Fibroblast of pulmonary artery (primary cell): ENCODE data around the gene KRT74.
A peak's percentile ranks its signal among the peaks of the same experiment; 100 is the strongest.

Experiments
- DNase-seq: peaks from one replicate; pipeline ENCODE4 v3.0.0-alpha.2; 2010; ENCODE audit warnings: low read depth
- H3K4me3 ChIP-seq: replicated peaks from 2 replicates; pipeline ENCODE4 v1.5.1; 2011; ENCODE audit warnings: low read depth, mild to moderate bottlenecking, control low read depth, low read length, moderate library complexity
- CTCF ChIP-seq: IDR thresholded peaks from 2 replicates; pipeline ENCODE4 v1.5.1; 2011; ENCODE audit warnings: mild to moderate bottlenecking, control low read depth, low read length, inconsistent platforms; ENCODE audit errors: missing control alignments

Gene KRT74

DNA sequence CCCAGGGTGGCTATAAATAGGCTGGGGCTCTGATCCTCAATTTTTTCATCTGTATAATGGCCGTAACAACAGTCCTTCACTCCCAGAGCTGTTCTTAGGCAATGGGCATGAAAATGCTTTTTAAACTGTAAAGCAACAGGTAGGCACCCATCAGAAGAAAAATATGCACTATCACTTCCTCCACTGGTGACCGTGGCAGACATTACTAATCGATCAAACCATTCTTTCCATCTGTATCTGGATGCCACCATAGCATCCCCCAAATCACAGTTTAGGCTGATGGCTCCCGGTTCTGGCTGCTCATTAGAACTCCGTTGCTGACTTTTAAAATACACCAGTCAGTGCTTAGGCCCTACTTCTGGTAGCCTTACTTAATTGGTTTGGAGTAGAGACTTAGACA lies 31.9 kb downstream of the KRT74 start:
- no peak for TF ChIP-seq CTCF
- H3K4me3 ChIP-seq = no peak overlapping the region
- no peak for DNase-seq

GRCh38 chr12:52540531-52540930 lies 33.1 kb downstream of the KRT74 start:
- DNase-seq = no peak
- H3K4me3 ChIP-seq = no peak overlapping the region
- TF ChIP-seq CTCF = no peak

DNA sequence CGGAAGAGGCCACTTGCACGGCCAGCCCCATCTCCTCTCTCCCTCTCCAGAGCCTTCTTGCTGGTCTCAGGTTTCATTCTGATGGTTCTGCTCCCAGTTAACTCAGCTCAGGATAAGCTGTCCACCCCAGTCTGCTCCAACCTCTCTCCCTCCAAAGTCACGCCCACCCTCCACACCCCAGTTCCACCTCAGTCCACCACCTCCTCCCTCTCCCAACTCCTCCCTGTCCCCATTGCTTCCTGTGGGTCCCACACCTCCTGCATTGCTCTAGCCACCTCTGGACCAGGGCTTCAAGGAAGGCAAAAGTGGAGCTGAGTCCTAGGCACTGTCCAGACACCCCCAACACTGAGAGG lies 33.8 kb downstream of the KRT74 start:
- DNase-seq = no peak
- no peak for TF ChIP-seq CTCF
- no peak overlapping the region for H3K4me3 ChIP-seq

GRCh38 chr12:52539083-52539820 lies 34.4 kb downstream of the KRT74 start:
- DNase-seq = peak; percentile 66
- TF ChIP-seq CTCF = no peak
- no peak overlapping the region for H3K4me3 ChIP-seq

GRCh38 chr12:52537101-52537500 lies 36.5 kb downstream of the KRT74 start:
- H3K4me3 ChIP-seq = no peak overlapping the region
- no peak for DNase-seq
- no peak for TF ChIP-seq CTCF

- no peak overlapping the region for H3K4me3 ChIP-seq
- no peak for TF ChIP-seq CTCF
- no peak for DNase-seq
These were observed 38.1 kb downstream of the KRT74 start for GRCh38 chr12:52535574-52535973.

- peak; percentile 9 for DNase-seq
- peak; percentile 13 for TF ChIP-seq CTCF
- no peak overlapping the region for H3K4me3 ChIP-seq
These were observed 39.2 kb downstream of the KRT74 start for GRCh38 chr12:52534482-52534881.
